GM18502 (cell line): ENCODE data around the gene SIRT2.
"Not testable (repeated sequence)": the region's sequence is repeated elsewhere in the genome, so short reads cannot be mapped to it uniquely, and the experiment has no call there.

ENCODE experiments used
- ATAC-seq: cut with Tn5 transposase; IDR thresholded peaks from one replicate; pipeline ENCODE4 v1.9.1; 2021; ENCODE audit warnings: mild to moderate bottlenecking; ENCODE audit not compliant: unreplicated experiment, poor library complexity

SIRT2 gene

GRCh38 chr19:38836159-38836982 lies 63.0 kb downstream of the SIRT2 start:
- ATAC-seq: no peak

GRCh38 chr19:38834590-38834989 lies 64.8 kb downstream of the SIRT2 start:
- no peak for ATAC-seq

- no peak for ATAC-seq
Observed at GRCh38 chr19:38834104-38834490, 65.3 kb downstream of the SIRT2 start.

- ATAC-seq: no peak
Observed at GRCh38 chr19:38833092-38833425, 66.4 kb downstream of the SIRT2 start.

- peak; percentile 45 for ATAC-seq
Observed at GRCh38 chr19:38831142-38831605, 68.2 kb downstream of the SIRT2 start.

GRCh38 chr19:38830039-38830733 lies 69.2 kb downstream of the SIRT2 start:
- ATAC-seq: no peak

GRCh38 chr19:38829203-38829602 lies 70.2 kb downstream of the SIRT2 start:
- ATAC-seq: not testable (repeated sequence)
